Dedifferentiated amniotic fluid mesenchymal stem cell (primary cell): Measurements from ENCODE around the gene TGFB2.

ENCODE experiments used
- DNase-seq: peaks from one replicate; pipeline ENCODE4 v3.0.0-alpha.2; 2016; ENCODE audit errors: extremely low spot score

The TGFB2 gene

GRCh38 chr1:218424502-218424901 is 79.4 kb downstream of the TGFB2 start:
- peak; percentile 28 for DNase-seq

DNA sequence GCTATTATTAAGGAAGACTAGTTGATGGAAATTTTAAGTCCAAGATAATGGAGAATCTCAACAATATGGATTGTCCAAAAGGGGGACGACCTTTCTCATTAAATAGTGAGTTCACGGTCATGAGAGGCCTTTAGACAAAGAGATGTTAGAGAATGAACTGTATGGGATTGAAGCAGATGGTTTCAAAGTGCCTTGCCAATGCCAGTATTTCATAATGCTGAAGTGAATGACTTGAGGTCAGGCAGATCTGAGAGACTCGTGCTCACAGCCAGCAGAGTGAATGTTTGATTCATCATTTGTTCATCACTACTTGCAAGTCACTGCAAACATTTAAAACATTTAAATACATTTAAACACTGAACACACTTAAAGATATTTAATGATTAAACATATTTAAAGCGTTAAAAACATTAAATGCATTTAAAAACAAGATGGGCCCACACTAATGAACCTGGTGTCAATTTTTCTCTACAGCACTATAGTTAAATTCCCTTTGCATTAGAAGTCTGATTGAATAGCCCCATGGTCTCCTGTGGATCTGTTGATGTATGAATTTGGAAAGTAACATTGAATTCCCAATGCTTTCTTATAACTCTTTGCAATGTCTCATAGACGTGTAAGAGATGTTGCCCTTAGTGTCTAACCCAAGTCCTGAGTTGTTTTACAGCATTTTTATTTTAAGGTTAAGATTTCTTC is 80.7 kb downstream of the TGFB2 start:
- DNase-seq, result peak; percentile 26

GRCh38 chr1:218426343-218426657 is 81.2 kb downstream of the TGFB2 start:
- no peak for DNase-seq

DNA sequence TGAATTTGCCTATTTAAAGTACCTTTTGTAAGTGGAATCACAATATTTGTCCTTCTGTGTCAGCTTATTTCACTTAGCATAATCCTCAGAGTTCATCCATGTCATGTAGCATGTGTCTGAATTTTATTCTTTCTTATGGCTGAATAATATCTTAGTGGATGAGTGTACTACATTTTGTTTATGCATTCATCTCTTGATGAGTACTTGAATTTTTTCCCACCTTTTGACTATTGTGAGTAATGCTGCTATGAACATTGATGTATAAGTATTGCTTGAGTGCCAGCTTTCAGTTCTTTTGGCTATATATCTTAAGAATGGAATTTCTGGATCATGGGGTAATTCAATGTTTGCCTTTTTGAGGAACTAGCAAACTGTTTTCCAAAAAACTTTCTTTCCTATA is 84.2 kb downstream of the TGFB2 start:
- DNase-seq, result no peak

DNA sequence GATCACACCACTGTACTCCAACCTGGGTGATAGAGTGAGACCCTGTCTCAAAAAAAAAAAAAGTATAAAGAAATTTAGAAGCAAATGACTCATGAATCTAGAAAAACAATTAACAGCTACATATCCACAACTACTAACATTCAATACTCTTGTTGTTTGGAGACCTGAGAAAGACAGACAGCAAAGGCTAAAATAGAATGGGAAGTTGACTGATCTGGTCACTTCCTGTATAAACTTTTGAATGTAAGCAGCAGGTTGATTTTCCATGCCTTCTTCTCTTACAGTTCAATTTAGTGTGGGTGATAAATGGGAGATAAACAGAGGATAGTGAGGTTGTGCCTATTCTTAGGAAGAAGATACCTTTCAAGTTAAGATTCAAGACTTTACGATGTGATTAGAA is 85.2 kb downstream of the TGFB2 start:
- no peak for DNase-seq

- DNase-seq, result no peak
These were observed 85.7 kb downstream of the TGFB2 start for GRCh38 chr1:218430822-218431221.

DNA sequence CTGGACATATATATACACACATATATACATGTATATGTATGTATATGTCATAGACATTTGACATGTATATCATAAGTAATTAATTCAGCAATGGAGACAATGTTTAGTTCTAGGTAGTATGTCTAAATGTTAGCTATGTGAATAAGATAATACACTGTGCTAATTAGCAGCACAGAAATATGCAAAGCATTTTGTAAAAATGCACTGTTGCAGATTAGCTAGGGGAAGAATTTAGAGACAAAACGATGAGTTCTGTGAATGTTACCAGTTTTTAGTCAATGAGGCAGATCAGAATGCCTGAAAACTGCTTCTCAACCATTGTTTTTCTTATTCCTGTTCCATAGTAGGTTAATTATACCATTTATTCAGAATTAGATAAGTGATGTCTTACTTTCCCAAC is 86.3 kb downstream of the TGFB2 start:
- DNase-seq, result no peak

DNA sequence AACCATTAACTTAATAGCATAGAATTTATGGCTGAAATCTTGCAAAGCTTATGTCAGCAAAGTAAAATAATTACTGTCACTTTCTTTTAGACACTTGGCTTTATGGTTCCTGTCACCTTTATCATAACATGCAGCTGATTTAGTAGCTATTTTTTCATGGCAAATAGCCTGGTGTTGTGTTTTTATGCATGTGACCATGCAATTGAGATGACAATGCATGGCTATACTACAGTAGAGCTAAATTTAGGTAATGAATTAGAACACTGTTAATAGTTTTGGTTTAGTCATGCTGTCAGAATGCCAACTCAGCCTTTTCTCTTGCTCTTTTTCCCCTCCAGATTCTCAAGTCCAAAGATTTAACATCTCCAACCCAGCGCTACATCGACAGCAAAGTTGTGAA is 88.6 kb downstream of the TGFB2 start:
- DNase-seq, result no peak

DNA sequence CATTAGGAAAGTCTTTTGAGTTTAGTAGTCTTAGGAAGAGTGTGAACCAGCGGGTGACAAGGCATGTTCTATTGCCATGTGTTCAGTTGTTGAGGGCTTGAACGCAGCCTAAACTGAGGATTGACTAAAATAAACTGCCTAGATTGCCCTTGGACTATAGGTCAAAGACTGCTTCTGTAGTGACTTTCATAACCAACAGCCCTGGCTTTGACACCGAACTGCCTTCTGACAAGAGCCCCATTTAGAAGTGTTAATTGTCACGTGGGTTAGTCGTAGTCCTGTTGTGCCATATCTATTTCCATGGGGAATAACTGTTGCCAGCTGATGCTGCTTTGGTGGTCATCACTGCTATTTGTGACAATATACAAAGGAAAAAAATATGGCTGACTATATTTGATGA is 90.4 kb downstream of the TGFB2 start:
- DNase-seq, result no peak

- no peak for DNase-seq
These were observed 91.2 kb downstream of the TGFB2 start for GRCh38 chr1:218436346-218436745.

- no peak for DNase-seq
These were observed 91.9 kb downstream of the TGFB2 start for GRCh38 chr1:218436997-218437396.

DNA sequence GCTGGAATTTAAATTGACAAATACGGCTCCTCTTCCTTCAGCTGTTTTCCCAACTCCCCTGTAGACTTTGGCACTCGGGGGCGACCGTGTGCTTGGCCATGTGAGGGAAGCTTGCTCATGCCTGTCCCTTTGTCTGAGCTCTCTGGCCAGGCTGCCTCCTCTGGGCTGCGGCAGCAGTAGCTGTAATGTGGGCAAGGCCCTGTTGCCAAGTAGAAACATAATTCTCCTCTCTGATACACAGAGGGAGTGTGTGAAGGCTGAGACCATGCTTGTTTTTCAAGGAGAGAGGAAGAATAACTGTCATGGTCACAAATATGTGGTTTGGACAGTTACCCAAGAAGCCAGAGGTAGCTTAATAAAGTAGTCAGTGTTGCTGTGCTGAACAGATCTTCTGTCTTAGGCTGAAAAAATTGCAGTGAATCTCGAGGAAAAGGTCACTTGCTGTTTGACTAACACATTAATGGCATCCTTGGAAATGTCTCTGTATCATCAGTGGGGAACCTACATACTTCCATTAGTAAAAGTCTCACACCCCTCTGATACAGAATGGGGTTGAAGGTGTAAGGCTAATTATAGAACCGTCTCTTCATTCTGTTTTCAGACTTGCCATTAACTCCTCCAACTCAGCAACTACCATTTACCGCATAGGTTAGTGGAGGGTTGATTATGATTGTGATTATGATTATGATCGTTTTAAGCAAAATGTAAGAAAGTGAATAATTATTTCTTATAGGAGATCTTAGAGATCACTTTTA is 94.6 kb downstream of the TGFB2 start:
- no peak for DNase-seq

DNA sequence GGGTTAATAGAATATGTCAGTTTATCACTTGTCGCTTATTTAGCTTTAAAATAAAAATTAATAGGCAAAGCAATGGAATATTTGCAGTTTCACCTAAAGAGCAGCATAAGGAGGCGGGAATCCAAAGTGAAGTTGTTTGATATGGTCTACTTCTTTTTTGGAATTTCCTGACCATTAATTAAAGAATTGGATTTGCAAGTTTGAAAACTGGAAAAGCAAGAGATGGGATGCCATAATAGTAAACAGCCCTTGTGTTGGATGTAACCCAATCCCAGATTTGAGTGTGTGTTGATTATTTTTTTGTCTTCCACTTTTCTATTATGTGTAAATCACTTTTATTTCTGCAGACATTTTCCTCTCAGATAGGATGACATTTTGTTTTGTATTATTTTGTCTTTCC is 98.1 kb downstream of the TGFB2 start:
- DNase-seq, result no peak

DNA sequence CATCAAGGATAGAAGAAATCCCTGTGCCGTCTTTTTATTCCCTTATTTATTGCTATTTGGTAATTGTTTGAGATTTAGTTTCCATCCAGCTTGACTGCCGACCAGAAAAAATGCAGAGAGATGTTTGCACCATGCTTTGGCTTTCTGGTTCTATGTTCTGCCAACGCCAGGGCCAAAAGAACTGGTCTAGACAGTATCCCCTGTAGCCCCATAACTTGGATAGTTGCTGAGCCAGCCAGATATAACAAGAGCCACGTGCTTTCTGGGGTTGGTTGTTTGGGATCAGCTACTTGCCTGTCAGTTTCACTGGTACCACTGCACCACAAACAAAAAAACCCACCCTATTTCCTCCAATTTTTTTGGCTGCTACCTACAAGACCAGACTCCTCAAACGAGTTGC is 99.0 kb downstream of the TGFB2 start:
- DNase-seq, result no peak

DNA sequence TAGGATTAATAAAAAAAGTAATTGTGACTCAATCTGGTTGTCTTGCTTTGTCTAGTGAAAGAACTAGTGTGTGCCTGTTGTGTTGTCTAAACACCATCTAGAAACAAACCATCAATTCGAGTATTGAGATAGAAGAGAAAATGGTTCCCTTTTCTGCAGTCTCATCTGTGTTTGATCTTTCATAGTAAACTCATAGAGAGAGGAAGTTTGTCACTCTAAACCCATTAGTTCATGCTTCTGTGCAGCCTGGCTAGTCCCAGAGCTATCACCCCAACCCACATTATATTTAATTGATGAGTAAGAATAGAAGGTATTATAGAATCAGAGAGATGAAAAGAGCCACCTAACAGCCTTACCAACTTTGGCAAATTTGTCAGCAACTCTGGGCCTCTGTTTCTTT is 99.5 kb downstream of the TGFB2 start:
- no peak for DNase-seq

DNA sequence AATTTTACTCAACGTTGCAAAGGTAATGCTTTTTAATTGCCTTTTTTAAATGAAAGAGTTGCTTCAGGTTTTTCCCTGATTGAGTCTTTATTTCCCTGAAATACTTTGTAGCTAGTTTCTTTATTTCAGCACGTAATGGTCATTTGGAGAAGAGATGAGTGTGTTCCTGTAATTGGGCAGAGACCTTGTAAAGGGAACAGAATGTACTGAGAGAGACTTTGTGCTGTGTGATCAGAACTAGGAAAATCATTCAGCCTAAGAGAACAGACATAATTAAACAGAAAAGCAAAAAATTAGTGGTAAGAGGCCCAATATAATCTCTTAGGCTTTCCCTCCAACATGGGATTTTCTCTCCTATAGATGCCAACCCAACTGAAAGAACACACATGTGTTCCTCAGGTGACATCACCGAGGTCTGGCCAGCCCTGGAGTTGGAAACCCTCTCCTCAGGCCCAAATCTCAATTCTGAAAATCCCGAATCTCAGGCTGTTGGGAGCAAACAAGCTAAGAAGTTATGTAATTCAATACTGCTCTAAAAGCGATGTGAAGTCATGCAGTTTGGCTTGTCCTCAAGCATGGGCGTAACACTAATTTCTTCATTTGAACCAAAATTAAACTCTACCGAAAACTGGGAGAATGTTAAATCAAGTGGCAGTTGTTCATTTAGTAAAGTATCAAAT is 102.0 kb downstream of the TGFB2 start:
- no peak for DNase-seq

DNA sequence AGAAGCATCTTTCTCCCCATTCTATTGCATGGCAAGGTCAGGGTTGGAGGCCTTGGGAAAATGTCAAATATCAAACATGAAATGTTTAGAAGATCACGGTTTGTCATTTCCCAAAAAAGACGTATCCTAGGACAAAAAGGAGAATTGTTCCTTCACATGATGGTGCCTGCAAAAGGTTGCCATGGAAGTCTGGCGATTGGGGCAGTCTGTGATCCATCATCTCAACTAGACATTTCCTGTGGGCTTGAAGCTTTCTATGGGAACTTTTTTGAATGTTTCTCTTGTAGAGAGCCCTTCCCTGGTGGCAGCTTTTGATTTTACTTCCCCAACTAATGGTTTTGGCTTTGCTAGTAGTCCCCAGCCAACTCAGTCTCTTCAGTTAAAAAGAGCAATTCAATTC is 106.3 kb downstream of the TGFB2 start:
- no peak for DNase-seq

DNA sequence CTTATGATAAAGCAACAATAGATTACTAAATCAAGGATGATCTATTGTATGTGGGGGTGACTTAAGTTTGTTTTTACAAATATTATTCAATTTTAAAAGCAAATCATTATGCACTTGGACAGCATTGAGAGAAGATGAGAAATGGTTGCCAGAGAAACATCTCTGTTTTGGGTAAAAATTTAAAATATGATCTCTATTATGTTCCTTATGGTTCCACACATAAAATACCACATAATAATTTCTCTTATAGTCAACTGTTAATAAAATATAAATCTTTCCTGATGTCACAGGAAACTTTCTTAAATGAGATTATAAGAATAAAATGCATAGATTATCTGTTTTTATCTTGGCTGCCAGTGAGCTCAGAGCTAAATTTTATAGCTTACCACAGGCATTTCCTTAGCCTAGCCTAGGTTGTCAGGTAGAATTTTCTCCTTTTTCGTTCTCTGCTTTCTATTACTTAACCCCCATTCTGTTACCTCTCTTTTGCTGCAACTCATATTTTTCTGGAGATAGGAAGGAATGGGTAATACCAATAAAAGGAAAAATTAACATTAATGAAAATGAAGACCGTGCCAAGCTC is 109.7 kb downstream of the TGFB2 start:
- no peak for DNase-seq

GRCh38 chr1:218456444-218456843 is 111.3 kb downstream of the TGFB2 start:
- DNase-seq, result no peak

- DNase-seq, result no peak
These were observed 114.3 kb downstream of the TGFB2 start for GRCh38 chr1:218459450-218459849.

DNA sequence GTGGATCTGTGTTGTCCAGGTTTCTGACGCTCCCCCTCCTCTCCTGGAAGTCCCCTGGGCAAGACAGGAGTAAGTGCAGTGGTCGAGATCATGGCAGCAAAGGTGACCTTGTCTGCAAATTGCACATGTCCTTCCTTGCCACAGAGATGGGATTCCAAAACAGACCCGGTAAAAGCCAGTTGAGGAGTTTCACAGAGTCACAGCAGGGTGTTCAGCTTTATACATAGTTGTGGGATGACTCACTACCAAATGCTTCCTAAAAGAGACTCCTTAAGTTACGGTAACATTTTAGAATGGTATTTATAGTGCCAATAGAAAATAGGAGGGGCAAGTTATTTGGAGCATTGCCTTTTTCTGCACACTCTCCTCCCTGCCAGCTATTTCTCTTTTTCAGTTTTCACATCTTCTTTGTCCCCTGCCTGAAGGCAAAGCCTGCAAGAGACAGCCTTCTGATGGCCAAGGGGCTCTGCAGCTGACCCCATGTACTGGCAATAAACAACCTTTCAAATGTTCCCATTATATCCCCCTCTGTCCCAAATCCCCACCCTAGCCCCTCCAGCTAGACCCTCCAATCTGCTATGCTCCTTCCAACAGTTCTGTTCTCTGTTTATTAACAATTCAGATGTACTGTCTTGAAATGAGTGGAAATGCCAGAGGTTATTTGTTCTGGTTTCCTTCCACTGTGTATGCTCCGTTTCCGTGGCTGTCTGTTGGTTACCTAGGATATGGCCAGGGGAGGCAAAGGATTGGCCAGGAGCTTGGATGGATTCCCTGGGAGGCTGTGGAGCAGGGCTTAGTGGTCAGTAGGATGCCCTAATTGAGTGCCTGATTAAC is 115.0 kb downstream of the TGFB2 start:
- DNase-seq, result peak; percentile 83

DNA sequence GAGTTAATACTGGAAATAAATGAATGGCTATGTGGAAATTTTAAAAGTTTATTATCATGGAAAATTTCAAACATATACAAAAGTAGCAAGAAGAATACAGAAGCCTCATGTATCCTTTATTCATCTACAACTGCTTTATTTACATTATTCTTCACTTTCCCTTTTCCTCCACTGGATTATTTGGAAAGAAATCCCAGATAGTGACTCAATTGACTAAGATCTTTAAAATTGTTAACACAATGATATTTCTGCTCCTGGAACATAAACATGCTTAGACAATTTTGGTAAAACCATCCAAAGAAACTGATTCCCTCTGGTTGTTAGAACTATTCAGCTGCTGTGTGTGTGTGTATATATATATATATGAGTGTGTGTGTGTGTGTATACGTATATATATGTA is 116.2 kb downstream of the TGFB2 start:
- no peak for DNase-seq
